ENCODE data around the gene FMN1.

DNA sequence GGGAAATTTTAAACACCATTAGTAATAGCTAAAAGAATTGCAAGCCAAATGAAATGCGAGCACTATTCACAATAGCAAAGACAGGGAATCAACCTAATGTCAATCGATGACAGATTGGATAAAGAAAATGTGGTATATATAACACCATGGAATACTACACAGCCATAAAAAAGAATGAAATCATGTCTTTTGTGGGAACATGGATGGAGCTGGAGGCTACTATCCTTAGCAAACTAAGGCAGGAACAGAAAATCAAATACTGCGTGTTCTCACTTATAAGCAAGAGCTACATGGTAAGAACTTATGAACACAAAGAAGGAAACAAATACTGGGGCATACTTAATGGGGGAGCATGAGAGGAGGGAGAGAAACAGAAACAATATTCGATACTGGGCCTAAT, 85.2 kb downstream of the FMN1 start:
- TF ChIP-seq EZH2 (IDR thresholded peaks at IDR 0.05; ENCODE audit: insufficient read depth, poor library complexity, severe bottlenecking), result no peak
- no peak for TF ChIP-seq EZH2phosphoT487 (IDR thresholded peaks at IDR 0.05; ENCODE audit: insufficient read depth, low read depth)
